GM21515 (cell line): Measurements from ENCODE around the gene SYNE3.

Experiments
- ATAC-seq: cut with Tn5 transposase; IDR thresholded peaks from one replicate; pipeline ENCODE4 v1.9.1; 2021; ENCODE audit not compliant: unreplicated experiment

Gene SYNE3, protein sequence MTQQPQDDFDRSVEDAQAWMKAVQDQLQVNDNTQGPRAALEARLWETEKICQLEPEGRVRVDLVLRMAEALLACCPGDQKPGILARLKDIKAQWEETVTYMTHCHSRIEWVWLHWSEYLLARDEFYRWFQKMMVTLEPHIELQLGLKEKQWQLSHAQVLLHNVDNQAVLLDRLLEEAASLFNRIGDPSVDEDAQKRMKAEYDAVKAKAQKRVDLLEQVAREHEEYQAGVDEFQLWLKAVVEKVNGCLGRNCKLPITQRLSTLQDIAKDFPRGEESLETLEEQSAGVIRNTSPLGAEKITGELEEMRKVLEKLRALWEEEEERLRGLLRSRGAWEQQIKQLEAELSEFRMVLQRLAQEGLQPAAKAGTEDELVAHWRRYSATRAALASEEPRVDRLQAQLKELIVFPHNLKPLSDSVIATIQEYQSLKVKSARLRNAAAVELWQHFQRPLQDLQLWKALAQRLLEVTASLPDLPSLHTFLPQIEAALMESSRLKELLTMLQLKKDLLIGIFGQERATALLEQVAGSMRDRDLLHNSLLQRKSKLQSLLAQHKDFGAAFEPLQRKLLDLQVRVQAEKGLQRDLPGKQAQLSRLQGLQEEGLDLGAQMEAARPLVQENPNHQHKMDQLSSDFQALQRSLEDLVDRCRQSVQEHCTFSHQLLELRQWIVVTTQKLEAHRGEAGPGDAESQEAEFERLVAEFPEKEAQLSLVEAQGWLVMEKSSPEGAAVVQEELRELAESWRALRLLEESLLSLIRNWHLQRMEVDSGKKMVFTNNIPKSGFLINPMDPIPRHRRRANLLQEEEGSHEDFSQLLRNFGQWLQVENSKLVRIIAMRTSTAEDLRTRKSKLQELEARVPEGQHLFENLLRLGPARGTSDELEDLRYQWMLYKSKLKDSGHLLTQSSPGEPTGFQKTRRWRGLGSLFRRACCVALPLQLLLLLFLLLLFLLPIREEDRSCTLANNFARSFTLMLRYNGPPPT

DNA sequence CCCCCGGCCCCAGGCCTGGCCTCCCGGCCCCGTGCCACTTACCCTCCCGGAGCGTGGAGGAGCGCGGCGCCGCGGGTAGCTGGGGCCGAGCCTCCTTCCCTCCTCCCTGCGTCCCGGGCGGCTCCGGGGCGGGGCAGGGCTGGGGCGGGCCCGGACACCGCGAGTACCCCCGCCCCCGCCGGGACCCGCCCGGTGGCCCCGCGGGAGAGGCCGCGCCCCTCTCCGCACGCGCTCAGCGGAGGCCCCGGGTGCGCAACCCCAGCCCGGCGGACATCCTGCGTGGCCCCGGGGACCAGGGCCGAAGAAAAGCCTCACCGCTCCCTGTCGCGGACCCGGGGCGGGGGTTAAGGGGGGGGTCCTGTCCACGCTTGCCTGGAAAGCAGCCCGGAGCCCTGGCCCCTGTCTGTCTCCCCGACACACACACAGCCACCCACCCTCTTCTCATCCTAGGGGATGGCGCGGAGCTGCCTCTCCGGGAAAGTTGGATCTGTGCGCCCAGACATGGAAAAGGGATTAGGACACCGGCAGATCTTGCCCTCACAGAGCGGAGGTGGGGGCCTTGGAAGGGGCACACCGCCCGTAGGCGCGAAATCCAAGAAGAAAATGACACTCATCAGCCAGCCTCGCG is at the start of gene SYNE3:
SYNE3 (minus strand) TSS at position 97 of the 628 bp plus-strand sequence. CDS start 40,829 bp downstream, outside the sequence.
- peak; percentile 40 for ATAC-seq

DNA sequence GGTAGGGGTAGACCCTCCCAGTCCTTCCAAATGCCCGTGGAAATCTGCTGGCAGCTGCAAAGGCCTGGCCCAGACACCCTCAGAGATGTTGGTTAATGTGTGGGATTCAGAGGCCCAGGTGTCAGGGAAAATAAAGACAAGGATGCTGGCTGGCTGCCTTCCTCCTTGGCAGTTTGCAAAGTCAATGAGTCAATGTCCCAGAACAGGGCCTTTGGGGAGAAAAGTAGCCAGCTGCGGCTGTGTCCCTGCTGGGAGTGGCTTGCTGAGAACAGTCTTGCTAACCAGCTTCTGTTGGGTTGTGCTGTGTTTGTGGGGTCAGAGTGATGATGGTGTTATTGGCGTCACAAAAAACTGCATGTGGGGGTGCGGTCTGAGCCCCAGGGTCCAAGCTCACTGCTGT is 47.6 kb upstream of the SYNE3 start:
- ATAC-seq, result no peak

DNA sequence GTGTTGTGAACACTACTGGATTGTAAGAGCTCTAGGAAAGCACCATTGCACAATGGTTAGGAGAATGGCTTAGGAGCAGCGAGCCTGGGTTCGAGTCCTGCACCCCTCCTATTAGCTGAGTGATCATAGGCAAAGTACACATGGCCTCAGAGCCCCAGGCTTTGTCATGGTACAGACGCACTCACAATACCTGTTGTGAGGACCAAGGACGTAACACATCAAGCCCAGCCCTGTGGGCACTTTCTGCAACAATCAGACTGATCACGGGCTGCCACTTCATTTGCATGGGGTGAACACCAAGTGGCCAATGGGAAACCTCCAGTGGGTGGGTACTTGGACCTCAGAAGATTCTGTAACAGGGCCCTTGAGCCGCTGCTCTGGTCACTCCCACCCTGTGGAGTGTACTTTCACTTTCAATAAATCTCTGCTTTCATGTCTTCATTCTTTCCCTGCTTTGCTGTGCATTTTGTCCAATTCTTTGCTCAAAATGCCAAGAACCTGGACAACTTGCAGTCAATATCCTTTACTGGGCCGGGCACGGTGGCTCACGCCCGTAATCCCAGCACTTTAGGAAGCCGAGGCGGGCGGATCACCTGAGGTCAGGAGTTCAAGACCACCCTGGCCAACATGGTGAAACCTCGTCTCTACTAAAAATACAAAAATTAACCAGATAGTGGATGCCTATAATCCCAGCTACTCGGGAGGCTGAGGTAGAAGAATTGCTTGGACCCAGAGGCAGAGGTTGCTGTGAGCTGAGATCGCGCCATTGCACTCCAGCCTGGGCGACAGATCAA is 46.6 kb upstream of the SYNE3 start:
- ATAC-seq, result no peak

DNA sequence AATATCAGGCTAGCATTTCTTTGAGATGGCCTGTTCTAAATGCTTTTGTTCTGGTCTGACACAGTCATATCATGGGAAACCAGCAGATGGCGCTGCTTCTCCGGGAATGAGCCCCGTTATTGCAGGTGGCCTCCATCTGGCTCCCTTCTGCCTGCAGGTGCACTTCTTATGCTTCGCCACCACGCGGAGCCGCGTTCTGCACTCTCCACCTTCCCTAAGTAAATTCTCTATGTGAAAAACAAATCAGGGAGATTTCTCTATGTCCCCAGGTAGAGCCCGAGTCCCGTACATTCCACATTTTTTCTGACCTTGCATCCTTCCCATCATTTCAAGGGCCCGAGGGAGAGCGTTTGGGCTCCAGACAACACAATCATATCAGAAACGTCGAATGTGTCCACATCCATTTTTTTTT is 44.6 kb upstream of the SYNE3 start:
- ATAC-seq, result peak; percentile 91

DNA sequence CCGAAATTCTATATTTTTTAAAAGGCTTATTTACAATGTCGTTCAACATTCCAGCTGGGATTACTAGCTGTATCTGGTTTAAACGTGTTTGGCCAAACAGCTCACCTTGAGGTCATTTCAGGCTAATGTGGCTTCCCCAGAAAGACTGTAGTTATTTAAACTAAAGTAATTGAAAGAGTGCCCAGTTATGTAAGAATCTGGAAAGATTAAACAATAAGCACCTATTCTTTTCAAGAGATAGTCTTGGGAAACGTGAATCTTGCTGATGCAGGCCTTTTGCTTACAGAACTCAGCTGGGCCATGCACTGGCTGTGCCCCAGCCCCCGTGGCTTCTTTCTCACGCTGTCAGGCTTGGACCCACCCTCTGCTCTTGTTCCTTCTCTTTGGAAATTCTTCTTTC is 42.8 kb upstream of the SYNE3 start:
- ATAC-seq, result no peak

DNA sequence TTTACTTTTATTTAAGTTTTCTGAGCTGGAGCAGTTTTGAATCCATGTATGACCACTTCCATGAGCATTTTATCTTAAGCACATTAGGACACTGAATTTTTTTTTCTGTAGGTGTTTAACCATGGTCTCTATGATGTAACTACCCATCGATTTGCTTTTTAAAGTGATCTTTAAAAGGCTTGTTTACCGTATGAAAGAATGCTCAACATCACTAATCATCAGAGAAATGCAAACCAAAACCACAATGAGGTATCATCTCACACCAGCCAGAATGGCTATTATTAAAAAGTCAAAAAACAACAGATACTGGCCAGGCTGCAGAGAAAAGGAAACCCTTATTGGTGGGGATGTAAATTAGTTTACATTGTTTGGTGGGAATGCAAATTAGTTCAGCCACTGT is 41.4 kb upstream of the SYNE3 start:
- ATAC-seq, result no peak

DNA sequence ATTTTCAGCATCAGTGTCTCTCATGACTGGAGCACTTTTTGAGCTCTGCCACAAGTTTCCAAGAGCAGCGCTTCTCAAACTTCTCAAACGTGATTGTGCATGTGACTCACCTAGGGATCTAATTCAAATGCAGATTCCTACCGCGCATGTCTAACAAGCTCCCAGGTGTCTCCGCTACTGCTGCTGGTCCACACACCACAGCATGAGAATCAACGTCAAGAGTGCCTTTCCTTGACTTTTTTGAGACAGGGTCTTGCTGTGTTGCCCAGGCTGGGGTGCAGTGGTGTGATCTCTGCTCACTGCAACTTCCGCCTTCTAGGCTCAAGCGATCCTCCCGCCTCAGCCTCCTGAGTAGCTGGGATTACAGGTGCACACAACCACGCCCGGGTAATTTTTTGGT is 40.8 kb upstream of the SYNE3 start:
- no peak for ATAC-seq

DNA sequence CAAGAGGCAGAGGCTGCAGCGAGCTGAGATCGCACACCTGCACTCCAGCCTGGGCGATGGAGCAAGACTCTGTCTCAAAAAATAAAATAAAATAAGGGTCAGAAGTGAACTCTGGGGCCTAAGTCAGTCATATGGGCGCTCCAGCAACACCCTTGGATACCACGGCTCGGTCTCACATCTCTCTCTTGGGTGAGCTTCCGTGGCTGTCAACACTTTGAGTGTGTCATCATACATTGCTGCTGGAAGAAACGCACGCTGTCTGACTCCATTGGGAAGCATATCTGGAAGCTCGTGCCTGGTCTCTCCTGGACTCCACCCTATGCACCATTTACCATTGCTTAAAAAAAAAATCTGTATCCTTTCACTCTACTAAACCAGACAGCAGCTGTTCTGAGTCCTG is 38.6 kb upstream of the SYNE3 start:
- ATAC-seq, result no peak

DNA sequence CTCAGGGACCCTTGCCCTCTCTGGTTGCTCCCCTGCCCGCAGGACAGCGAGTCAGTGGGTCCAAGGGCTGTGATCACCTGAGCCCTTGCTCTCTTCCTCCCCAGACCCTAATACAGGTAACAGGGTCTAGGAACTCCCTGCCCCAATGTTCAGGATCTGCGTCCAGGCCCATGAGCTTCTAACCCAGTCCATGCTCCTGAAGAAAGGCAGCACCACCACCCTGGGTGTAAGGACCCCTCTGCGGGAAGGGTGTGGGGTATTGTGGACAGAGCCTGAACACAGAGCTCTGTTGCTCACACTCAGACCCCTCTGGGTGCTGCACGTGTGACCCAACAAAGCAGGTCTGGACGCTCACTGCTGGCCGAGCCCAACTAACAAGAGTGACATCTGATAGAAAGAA is 36.7 kb upstream of the SYNE3 start:
- no peak for ATAC-seq

DNA sequence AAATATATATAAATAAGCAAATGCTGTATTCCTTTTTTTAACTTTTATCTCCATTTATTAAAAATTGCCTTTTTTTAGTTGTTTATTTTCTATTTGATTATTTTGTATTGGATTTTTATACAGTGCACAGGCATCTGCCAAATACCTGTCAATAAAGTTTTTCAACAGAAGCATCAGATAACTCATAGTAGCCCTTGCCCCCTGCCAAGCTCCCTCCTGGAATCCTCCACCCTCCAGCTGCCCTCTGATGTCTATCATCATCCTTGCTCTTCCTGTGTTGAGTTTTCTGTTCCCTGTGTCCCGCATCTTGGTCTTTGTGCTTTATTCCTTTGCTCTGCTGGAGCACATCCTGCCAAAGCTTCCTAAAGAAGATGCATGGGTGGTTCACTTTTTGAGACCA is 35.0 kb upstream of the SYNE3 start:
- no peak for ATAC-seq

DNA sequence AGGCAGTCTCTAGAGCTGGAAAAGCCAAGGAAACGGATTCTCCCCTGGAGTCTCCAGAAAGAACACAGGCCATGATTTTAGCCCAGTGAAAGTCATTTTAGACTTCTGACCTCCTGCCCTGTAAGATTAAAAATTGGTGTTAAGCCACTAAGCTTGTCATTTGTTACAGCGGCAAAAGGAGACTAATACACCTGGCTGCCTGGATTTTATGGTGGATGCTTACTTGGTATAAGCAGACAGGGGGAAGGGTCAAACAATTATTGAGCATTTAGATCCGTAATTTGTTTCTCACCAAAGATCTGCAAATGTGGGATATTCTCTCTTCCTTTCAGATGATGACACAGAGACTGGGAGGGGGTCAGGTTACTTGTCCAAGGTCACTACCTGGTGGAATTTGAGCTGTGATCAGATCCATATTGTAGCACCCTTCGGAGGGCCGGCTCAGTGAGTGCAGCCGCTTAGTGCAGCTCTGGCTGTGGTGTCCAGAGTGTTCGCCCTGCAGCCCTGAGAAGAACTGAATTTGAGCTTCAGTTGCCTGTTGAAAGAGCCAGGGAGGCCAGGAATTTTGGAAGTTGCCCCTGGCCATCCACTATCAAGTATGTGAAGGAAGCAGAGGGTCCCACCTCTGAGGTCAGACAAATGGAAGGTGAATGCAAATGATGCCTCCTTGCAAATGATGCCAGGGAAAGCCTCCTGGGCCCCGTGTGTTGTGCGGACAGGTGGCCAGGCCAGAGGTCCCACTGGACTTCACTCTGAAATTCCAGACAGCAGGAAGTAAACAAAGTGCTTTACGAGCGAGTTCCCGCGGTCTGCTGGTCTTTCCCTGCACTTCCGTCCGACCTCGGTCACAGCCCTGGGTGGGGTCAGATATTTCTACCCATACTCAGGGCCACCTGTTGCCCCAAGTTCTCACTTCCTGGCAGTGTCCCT is 33.5 kb upstream of the SYNE3 start:
- ATAC-seq, result no peak

DNA sequence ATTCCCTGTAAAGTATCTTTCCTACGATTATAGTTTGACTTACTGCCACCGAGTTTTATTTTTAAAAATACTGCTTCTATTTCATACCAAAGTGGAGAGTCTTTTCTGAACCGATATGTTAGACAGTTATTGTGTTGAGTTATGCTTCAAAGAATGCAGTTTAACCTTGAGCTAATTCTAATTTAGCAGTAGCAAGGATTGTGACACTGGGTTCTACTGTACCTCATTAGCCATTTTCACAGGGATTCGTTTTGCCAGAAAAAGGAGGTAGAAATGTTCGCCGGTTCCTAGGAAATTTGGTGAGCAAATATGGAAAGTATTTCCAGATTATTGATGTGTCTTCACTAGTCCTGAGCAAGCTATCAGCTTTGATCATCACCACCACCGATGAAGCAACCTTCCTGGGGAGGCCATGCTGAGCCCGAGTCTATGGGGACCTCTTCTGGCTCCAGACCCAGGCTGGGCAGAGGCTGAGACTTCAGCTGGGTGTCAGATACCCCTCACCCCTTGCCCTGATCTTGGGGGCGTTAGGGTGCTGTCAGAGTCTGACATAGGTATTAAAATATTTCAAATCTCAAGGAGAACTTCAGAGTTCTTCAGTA is 32.0 kb upstream of the SYNE3 start:
- ATAC-seq, result no peak

DNA sequence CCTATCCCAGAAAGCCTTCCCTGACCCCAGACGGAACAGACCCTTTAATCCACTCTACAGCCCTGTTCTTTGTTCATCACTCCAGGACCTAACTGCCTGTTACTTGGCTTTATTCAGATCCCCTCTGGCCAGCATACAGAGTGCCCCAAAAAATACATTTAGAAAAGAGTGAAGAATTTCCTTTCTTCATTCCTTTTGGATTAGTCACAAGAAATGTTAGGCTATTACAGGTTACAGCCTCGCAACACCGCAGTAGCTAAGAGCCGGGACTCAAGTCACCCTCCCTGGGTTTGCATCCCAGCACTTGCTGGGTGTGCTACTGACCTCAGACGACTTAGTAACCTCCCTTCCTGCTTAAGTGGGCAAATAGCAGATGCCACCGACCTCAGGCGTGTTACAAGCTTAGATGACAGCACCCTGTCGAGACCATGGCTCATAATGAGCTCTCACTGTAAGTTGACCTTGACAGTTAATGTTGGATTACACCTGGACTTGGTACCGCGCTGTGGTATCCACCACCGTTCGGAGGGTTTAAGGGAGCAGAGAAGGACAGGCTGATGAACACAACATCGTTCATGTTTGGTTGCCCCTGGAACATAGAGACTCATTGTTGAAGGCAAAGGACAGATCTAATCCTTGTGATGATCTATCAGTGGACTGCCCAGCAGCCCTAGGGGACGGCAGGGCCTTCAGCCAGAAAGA is 31.3 kb upstream of the SYNE3 start:
- no peak for ATAC-seq

DNA sequence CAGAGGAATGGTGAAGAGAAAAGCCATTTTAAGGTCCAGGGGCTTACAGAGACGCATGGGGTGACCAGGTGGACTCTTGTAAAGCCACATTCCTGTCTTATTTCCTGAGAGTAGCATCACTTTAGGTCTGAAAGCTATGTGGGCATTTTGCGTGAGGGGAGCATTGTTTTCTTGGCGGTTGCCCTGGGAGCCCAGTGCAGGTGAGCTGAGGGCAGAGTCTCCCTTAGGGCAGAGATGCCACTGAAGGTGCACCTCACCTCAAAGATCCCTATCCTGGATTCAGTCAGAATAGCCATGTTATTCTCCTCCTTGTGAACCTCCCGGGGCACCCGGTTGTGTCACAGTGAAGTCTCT is 30.8 kb upstream of the SYNE3 start:
- ATAC-seq, result no peak

DNA sequence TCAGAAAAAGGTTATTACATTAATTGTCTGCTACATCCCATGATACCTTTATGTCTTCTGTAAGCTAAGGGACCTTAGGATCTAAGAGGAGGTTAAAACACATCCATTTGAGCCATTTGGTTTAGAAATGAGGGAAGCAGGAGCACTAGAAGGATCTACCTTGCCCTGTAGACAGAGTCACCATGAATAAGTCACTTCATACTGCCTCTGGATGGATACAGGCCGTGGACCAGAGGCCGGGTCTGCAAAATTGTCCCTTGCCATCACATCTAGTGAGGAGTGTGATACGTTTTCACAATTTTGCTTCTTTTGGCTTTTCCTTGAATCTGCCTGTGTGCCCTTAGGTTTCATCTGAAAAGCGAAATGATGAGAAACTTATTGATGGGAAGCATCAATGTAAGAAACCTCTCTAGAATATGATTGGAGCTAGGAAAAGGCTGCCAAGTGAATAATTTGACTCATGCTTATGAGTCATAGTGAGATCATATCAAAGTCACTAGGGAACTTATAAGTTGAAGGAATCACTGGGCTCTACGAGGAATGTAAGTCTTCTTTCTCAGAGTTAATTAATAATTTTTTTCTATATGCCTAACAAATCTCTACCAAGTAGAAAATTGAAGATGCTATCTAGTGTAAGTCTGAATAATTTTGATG is 29.2 kb upstream of the SYNE3 start:
- no peak for ATAC-seq

DNA sequence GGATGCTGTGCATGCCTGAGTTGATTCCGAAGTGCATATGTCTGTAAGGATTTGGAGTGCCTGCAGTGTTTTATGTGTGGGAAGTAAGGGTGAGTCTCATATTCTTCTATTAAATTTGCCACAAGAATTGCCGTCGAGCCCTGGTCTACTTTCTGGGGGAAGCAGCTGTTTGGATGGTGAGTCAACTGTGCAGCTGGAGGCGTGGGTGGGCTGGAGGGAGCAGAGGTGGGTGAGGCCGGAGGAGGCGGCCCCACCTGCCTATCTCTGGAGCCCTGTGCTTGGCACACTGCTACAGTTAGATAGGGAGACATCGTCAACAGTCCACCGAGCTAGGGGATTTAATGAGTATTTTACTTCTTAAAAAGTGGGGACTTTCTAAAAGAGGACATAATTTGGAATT is 28.1 kb upstream of the SYNE3 start:
- ATAC-seq, result no peak

DNA sequence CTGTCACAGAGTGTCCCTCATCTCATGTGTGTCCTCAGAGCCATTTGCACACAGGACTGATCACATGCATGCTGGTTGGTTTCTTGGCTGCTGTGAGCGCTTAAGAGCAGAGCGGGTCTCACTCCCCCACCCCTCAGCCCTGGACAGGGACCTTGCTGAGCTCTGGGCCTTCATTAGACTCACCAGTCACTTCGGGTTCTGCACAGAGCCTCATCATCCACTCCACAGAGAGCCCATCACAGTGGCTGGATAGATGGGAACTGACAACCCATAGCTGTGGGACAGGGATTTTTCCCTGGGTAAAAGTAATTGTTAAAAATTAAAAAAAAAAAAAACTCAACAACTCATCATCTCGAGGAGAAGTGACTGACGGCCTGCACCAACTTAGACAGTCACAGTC is 26.6 kb upstream of the SYNE3 start:
- ATAC-seq, result no peak
